Peyer's patch (tissue), 4 donors: ENCODE measurements around the gene STK10. TPM values are rescaled to one million over a fixed set of nuclear protein-coding genes. Genes with fewer than 3 reads are reported as not detected.
A peak's percentile ranks its signal among the peaks of the same experiment; 100 is the strongest.

ENCODE experiments used
- DNase-seq, 3 donors: peaks; one replicate each; pipeline ENCODE4 v3.0.0-alpha.2; 2017 to 2019
- H3K27ac ChIP-seq, 4 donors: fragments of 200-600 bp; sonication (generic); one replicate each; pipeline ENCODE4 v1.5.1; 2016 to 2019
- H3K27me3 ChIP-seq, 2 donors: fragments of 200-600 bp; sonication (generic); one replicate each; pipeline ENCODE4 v1.5.1; 2019
- H3K36me3 ChIP-seq, 3 donors: fragments of 200-600 bp; sonication (generic); one replicate each; pipeline ENCODE4 v1.5.1; 2016 to 2019
- H3K4me1 ChIP-seq, 4 donors: fragments of 200-600 bp; sonication (generic); one replicate each; pipeline ENCODE4 v1.5.1; 2016 to 2019
- H3K4me3 ChIP-seq, 4 donors: fragments of 200-600 bp; sonication (generic); 1 replicate in 3 of 4; 2 replicates in 1 of 4; pipeline ENCODE4 v1.5.1; 2016 to 2019; ENCODE audit warnings: mild to moderate bottlenecking in 1 of 4
- H3K9me3 ChIP-seq, 4 donors: fragments of 200-600 bp; sonication (generic); one replicate each; pipeline ENCODE4 v1.5.1; 2016 to 2019; ENCODE audit warnings: mild to moderate bottlenecking in 1 of 4
- CTCF ChIP-seq, 6 experiments: fragments of 450-650 bp in 4 of 6; fragments of 200-600 bp in 2 of 6; sonication (generic) in 1 of 6; IDR thresholded peaks; one replicate each; pipeline ENCODE4 v1.5.1; 2017 to 2019; ENCODE audit warnings: antibody characterized with exemption in 6 of 6, mild to moderate bottlenecking in 3 of 6, moderate library complexity in 1 of 6
- POLR2A ChIP-seq, 2 donors: fragments of 450-650 bp; IDR thresholded peaks; one replicate each; pipeline ENCODE4 v1.5.1; 2017; ENCODE audit warnings: antibody characterized with exemption in 2 of 2, mild to moderate bottlenecking in 2 of 2, moderate library complexity in 2 of 2
- total RNA-seq, 4 donors: library from RNA; depleted of rRNA; stranded (reverse); fragments of >200 nt; gene quantifications; one replicate each; pipeline ENCODE4 v1.1.0, GENCODE V29; 2016

Gene STK10
- total RNA-seq, 4 donors from 2014 or later, result 26.3 to 202 (median 68.1) TPM

- DNase-seq, result no peak
- TF ChIP-seq POLR2A (IDR thresholded peaks at IDR 0.05), result no peak
- no peak for TF ChIP-seq CTCF (IDR thresholded peaks at IDR 0.05)
- no peaks in the 10 kb centered on the region for H3K27me3 ChIP-seq
- peaks cover 0 to 29% (median 0%) of the 10 kb centered on the region in 3 donors for H3K36me3 ChIP-seq
- no peaks in the 10 kb centered on the region for H3K4me1 ChIP-seq
- H3K27ac ChIP-seq, result no peak overlapping the region
- H3K9me3 ChIP-seq, result no peaks in the 10 kb centered on the region
- H3K4me3 ChIP-seq, result no peak overlapping the region
Observed at GRCh38 chr5:172089298-172090117, 98.5 kb downstream of the STK10 start.

- no peaks in the 10 kb centered on the region for H3K27me3 ChIP-seq
- TF ChIP-seq POLR2A (IDR thresholded peaks at IDR 0.05) (no peak), CTCF (IDR thresholded peaks at IDR 0.05) (no peak)
- DNase-seq, result peak in 1 of 3 donors; percentile 21
- H3K4me3 ChIP-seq, result no peak overlapping the region
- peaks cover 0 to 25% (median 0%) of the 10 kb centered on the region in 3 donors for H3K36me3 ChIP-seq
- H3K27ac ChIP-seq, result no peak overlapping the region
- H3K9me3 ChIP-seq, result no peaks in the 10 kb centered on the region
- no peaks in the 10 kb centered on the region for H3K4me1 ChIP-seq
Observed at GRCh38 chr5:172088801-172089200, 99.2 kb downstream of the STK10 start.

GRCh38 chr5:172086194-172086975, 101.6 kb downstream of the STK10 start:
- Histone ChIP-seq H3K4me3 (no peak overlapping the region), H3K27ac (no peak overlapping the region), H3K4me1 (no peaks in the 10 kb centered on the region), H3K36me3 (peaks cover 0 to 21% (median 0%) of the 10 kb centered on the region in 3 donors), H3K27me3 (no peaks in the 10 kb centered on the region), H3K9me3 (no peaks in the 10 kb centered on the region)
- peak in 1 of 3 donors; percentile 36 for DNase-seq
- TF ChIP-seq CTCF (IDR thresholded peaks at IDR 0.05), result no peak
- no peak for TF ChIP-seq POLR2A (IDR thresholded peaks at IDR 0.05)

- Histone ChIP-seq H3K27ac (no peak overlapping the region), H3K27me3 (no peaks in the 10 kb centered on the region), H3K4me1 (no peaks in the 10 kb centered on the region), H3K4me3 (no peak overlapping the region), H3K36me3 (peaks cover 0 to 25% (median 0%) of the 10 kb centered on the region in 3 donors), H3K9me3 (no peaks in the 10 kb centered on the region)
- no peak for TF ChIP-seq CTCF (IDR thresholded peaks at IDR 0.05)
- no peak for TF ChIP-seq POLR2A (IDR thresholded peaks at IDR 0.05)
- DNase-seq, result peak in 1 of 3 donors; percentile 37
Observed at GRCh38 chr5:172085738-172086137, 102.3 kb downstream of the STK10 start.

DNA sequence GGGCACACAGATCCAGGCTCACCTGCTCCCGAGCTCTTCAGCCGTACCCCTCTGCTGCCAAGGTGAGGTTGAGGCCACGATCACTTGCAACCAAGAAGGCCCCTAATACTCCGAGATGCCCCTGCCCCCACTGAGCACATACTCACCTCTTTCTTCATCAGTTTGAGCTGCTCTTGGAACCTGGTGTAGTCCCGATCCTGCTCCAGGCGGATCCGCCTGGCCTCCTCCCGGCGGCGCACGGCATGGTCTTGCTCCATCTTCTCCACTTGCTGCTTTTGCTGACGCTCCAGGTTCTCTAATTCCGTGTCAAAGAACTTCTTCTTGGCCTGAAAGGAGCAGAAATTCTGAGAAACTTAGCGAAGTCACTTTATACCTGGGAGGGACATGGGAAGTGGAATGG, 105.8 kb downstream of the STK10 start:
- peaks cover 0 to 36% (median 0%) of the 10 kb centered on the region in 3 donors for H3K36me3 ChIP-seq
- peaks cover 0 to 7% (median 0%) of the 10 kb centered on the region in 4 donors for H3K4me1 ChIP-seq
- TF ChIP-seq POLR2A (IDR thresholded peaks at IDR 0.05), result no peak
- no peak for TF ChIP-seq CTCF (IDR thresholded peaks at IDR 0.05)
- DNase-seq, result no peak
- no peaks in the 10 kb centered on the region for H3K27me3 ChIP-seq
- H3K27ac ChIP-seq, result no peak overlapping the region
- no peaks in the 10 kb centered on the region for H3K9me3 ChIP-seq
- H3K4me3 ChIP-seq, result no peak overlapping the region
